ENCODE measurements around the gene MTUS2. TPM values are rescaled to one million over a fixed set of nuclear protein-coding genes. Genes with fewer than 3 reads are reported as not detected.

Gene MTUS2
- total and polyA plus RNA-seq, 2 experiments from 2014 or later: 3.0 to 4.3 TPM

GRCh38 chr13:29484236-29484635 lies 664.1 kb downstream of the MTUS2 start:
- Histone ChIP-seq H3K36me3 (replicated peaks; ENCODE audit: insufficient read depth, low read depth) (no peaks in the 10 kb centered on the region), H3K9me3 (ENCODE audit: low read depth) (no peaks in the 10 kb centered on the region), H3K4me1 (ENCODE audit: insufficient read depth) (no peaks in the 10 kb centered on the region), H3K4me2 (no peak overlapping the region), H3K4me3 (no peak overlapping the region), H3K79me2 (no peaks in the 10 kb centered on the region), H3K9me2 (replicated peaks; ENCODE audit: insufficient read depth) (no peaks in the 10 kb centered on the region), H3K27me3 (no peaks in the 10 kb centered on the region), H4K20me1 (ENCODE audit: insufficient read depth, poor library complexity, severe bottlenecking) (no peaks in the 10 kb centered on the region), H2AFZ (no peak overlapping the region), H3K27ac (no peak overlapping the region)
- no peak for DNase-seq (ENCODE audit: low spot score)
- no peak for TF ChIP-seq EZH2 (IDR thresholded peaks at IDR 0.05; ENCODE audit: borderline replicate concordance)
- no peak for TF ChIP-seq EZH2phosphoT487 (IDR thresholded peaks at IDR 0.05; ENCODE audit: low read depth, severe bottlenecking, unreplicated experiment)
- TF ChIP-seq CTCF (IDR thresholded peaks at IDR 0.05; ENCODE audit: poor library complexity): no peak
- WGBS (ENCODE audit: low lambda C conversion rate, missing lambda C conversion rate): 68% methylated on average over 7 of the region's 7 CpGs

- Histone ChIP-seq H3K9me2 (replicated peaks; ENCODE audit: insufficient read depth) (no peaks in the 10 kb centered on the region), H3K4me1 (ENCODE audit: insufficient read depth) (no peaks in the 10 kb centered on the region), H3K27me3 (no peaks in the 10 kb centered on the region), H3K4me3 (no peak overlapping the region), H4K20me1 (ENCODE audit: insufficient read depth, poor library complexity, severe bottlenecking) (no peaks in the 10 kb centered on the region), H3K27ac (no peak overlapping the region), H2AFZ (no peak overlapping the region), H3K9me3 (ENCODE audit: low read depth) (no peaks in the 10 kb centered on the region), H3K36me3 (replicated peaks; ENCODE audit: insufficient read depth, low read depth) (no peaks in the 10 kb centered on the region), H3K79me2 (no peaks in the 10 kb centered on the region), H3K4me2 (no peak overlapping the region)
- DNase-seq (ENCODE audit: low spot score): no peak
- TF ChIP-seq EZH2 (IDR thresholded peaks at IDR 0.05; ENCODE audit: borderline replicate concordance): no peak
- TF ChIP-seq EZH2phosphoT487 (IDR thresholded peaks at IDR 0.05; ENCODE audit: low read depth, severe bottlenecking, unreplicated experiment): no peak
- no peak for TF ChIP-seq CTCF (IDR thresholded peaks at IDR 0.05; ENCODE audit: poor library complexity)
- 78% methylated on average over 7 of the region's 7 CpGs for WGBS (ENCODE audit: low lambda C conversion rate, missing lambda C conversion rate)
Measured at GRCh38 chr13:29484796-29485195, 664.7 kb downstream of the MTUS2 start.

- H3K4me1 ChIP-seq (ENCODE audit: insufficient read depth): no peaks in the 10 kb centered on the region
- 66% methylated on average over 3 of the region's 3 CpGs for WGBS (ENCODE audit: low lambda C conversion rate, missing lambda C conversion rate)
- DNase-seq (ENCODE audit: low spot score): no peak
- H3K9me2 ChIP-seq (replicated peaks; ENCODE audit: insufficient read depth): no peaks in the 10 kb centered on the region
- H3K36me3 ChIP-seq (replicated peaks; ENCODE audit: insufficient read depth, low read depth): no peaks in the 10 kb centered on the region
- no peak overlapping the region for H3K4me2 ChIP-seq
- TF ChIP-seq EZH2phosphoT487 (IDR thresholded peaks at IDR 0.05; ENCODE audit: low read depth, severe bottlenecking, unreplicated experiment) (no peak), CTCF (IDR thresholded peaks at IDR 0.05; ENCODE audit: poor library complexity) (no peak), EZH2 (IDR thresholded peaks at IDR 0.05; ENCODE audit: borderline replicate concordance) (no peak)
- no peak overlapping the region for H3K4me3 ChIP-seq
- H3K79me2 ChIP-seq: no peaks in the 10 kb centered on the region
- no peaks in the 10 kb centered on the region for H3K9me3 ChIP-seq (ENCODE audit: low read depth)
- H3K27ac ChIP-seq: no peak overlapping the region
- H2AFZ ChIP-seq: no peak overlapping the region
- no peaks in the 10 kb centered on the region for H3K27me3 ChIP-seq
- no peaks in the 10 kb centered on the region for H4K20me1 ChIP-seq (ENCODE audit: insufficient read depth, poor library complexity, severe bottlenecking)
Measured at GRCh38 chr13:29486551-29486950, 666.4 kb downstream of the MTUS2 start.

All from hepatocyte (in vitro differentiated cells).